Osteoblast (primary cell): ENCODE data around the gene SLC43A2. TPM values are rescaled to one million over a fixed set of nuclear protein-coding genes. Genes with fewer than 3 reads are reported as not detected.

Source experiments
- DNase-seq: peaks from one replicate; pipeline ENCODE4 v3.0.0; 2011; ENCODE audit warnings: low spot score, mixed read lengths; ENCODE audit not compliant: insufficient read length; ENCODE audit errors: missing footprints
- H2AFZ ChIP-seq: 2 replicates; pipeline ENCODE4 v1.6.0; 2011; ENCODE audit warnings: mild to moderate bottlenecking, low read length
- H3K27ac ChIP-seq: 2 replicates; pipeline ENCODE4 v1.5.1; 2011; ENCODE audit warnings: mild to moderate bottlenecking, low read depth, low read length, moderate library complexity
- H3K27me3 ChIP-seq: 2 replicates; pipeline ENCODE4 v1.6.0; 2012; ENCODE audit warnings: mild to moderate bottlenecking, control low read depth, inconsistent platforms, low read length, moderate library complexity; ENCODE audit not compliant: insufficient read depth
- H3K36me3 ChIP-seq: 2 replicates; pipeline ENCODE4 v1.5.1; 2011; ENCODE audit warnings: mild to moderate bottlenecking, low read length, control low read depth, moderate library complexity; ENCODE audit not compliant: insufficient read depth
- H3K4me1 ChIP-seq: 2 replicates; pipeline ENCODE4 v1.5.1; 2011; ENCODE audit warnings: mild to moderate bottlenecking, low read length, control low read depth, moderate library complexity; ENCODE audit not compliant: insufficient read depth
- H3K4me2 ChIP-seq: 2 replicates; pipeline ENCODE4 v1.6.0; 2011; ENCODE audit warnings: mild to moderate bottlenecking, low read length; ENCODE audit not compliant: insufficient read depth
- H3K4me3 ChIP-seq: fragments of 200-600 bp; sonication (generic); 3 replicates; pipeline ENCODE4 v1.5.1; 2012; ENCODE audit warnings: mild to moderate bottlenecking, low read length, inconsistent platforms; ENCODE audit not compliant: insufficient read depth
- H3K79me2 ChIP-seq: 2 replicates; pipeline ENCODE4 v1.6.0; 2012; ENCODE audit warnings: mild to moderate bottlenecking, low read length, control low read depth, inconsistent platforms; ENCODE audit not compliant: insufficient read depth
- H3K9me3 ChIP-seq: 2 replicates; pipeline ENCODE4 v1.5.1; 2011; ENCODE audit warnings: low read depth, low read length, control low read depth
- H4K20me1 ChIP-seq: 2 replicates; pipeline ENCODE4 v1.6.0; 2012; ENCODE audit warnings: mild to moderate bottlenecking, low read length, control low read depth; ENCODE audit not compliant: insufficient read depth
- total RNA-seq: library from RNA; depleted of rRNA; stranded (reverse); fragments of >200 nt; gene quantifications from 2 replicates; pipeline ENCODE4 v1.2.3, GENCODE V29; 2012
- TF ChIP-seq, protein P1 (sequence below): IDR thresholded peaks from 2 replicates; pipeline ENCODE4 v1.5.1; 2011; ENCODE audit warnings: mild to moderate bottlenecking, low read depth, low read length, moderate library complexity; ENCODE audit errors: extremely low read depth

SLC43A2 gene
- total RNA-seq, 1 donor = 5.4 TPM

DNA sequence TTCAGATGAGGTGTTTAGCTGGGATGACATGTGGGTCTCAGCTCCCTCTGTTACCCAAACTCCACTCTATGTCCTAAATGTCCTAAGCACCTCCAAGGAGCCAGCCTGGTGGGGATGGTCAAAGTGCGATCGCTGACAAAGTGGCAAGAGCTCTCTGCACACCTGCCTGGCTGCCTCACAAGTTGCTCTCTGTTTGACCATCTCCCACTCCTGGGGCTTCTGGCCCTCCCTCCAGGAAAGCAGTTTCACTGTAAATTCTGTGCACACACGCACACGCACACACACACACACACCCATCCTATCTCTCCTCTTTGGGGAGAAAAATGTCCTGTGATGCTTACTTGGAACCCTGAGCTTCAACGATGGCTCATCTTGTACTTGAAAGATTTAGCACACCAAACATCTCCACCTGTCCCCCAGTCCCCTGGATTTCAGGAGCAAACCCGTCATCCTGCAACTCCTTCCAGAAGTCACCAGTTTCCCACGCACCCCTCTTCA lies 67.7 kb downstream of the SLC43A2 start:
- peaks cover 61% of the 10 kb centered on the region for H3K79me2 ChIP-seq
- no peaks in the 10 kb centered on the region for H3K9me3 ChIP-seq
- peaks cover 52% of the 10 kb centered on the region for H4K20me1 ChIP-seq
- no peak overlapping the region for H2AFZ ChIP-seq
- H3K27me3 ChIP-seq = no peaks in the 10 kb centered on the region
- TF ChIP-seq, protein P1, sequence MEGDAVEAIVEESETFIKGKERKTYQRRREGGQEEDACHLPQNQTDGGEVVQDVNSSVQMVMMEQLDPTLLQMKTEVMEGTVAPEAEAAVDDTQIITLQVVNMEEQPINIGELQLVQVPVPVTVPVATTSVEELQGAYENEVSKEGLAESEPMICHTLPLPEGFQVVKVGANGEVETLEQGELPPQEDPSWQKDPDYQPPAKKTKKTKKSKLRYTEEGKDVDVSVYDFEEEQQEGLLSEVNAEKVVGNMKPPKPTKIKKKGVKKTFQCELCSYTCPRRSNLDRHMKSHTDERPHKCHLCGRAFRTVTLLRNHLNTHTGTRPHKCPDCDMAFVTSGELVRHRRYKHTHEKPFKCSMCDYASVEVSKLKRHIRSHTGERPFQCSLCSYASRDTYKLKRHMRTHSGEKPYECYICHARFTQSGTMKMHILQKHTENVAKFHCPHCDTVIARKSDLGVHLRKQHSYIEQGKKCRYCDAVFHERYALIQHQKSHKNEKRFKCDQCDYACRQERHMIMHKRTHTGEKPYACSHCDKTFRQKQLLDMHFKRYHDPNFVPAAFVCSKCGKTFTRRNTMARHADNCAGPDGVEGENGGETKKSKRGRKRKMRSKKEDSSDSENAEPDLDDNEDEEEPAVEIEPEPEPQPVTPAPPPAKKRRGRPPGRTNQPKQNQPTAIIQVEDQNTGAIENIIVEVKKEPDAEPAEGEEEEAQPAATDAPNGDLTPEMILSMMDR = no peak
- peak overlapping the region; percentile 84 for H3K4me3 ChIP-seq
- H3K36me3 ChIP-seq = peaks cover 4% of the 10 kb centered on the region
- H3K4me1 ChIP-seq = peaks cover 16% of the 10 kb centered on the region
- H3K4me2 ChIP-seq = peak overlapping the region; percentile 97
- DNase-seq = peak; percentile 73
- H3K27ac ChIP-seq = no peak overlapping the region

DNA sequence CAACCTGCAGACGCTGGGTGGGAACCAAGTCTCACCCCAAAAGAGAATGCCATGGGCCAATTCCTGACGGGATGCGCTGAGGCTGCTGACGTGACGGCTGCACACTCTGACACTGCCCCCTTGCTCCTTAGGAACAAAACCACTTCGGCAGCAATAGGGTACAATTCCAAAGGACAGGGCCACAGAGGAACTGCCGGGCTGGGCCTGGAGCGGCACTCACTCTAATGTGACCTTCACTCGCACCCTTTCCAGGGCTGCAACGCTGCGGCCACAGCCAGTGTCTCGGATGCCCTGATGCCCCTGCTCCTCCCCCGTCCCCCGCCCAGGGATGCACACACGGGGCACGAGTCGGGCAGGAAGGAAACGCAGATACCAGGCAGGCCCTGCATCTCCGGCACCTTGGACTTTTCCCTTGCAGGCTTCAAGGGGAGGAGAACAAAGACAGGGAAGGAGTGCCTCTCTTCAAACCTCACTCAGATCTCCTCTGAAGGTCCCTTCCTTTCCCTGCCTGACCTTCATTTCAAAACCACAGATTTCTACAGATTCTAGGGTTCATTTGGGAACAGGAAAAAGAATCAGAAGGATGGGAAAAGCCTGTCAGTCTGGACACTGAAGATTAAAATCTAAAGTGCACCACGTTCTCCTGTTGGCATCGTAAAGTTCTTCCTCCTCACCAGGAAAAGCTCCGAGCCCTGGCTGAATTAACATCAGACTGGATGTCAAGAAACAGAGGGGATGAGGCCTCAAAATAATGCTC lies 68.4 kb downstream of the SLC43A2 start:
- DNase-seq = peak; percentile 65
- Histone ChIP-seq H3K9me3 (no peaks in the 10 kb centered on the region), H2AFZ (no peak overlapping the region), H3K36me3 (peaks cover 4% of the 10 kb centered on the region), H3K27me3 (no peaks in the 10 kb centered on the region), H3K4me2 (no peak overlapping the region), H3K79me2 (peaks cover 67% of the 10 kb centered on the region), H3K4me1 (peaks cover 16% of the 10 kb centered on the region), H4K20me1 (peaks cover 57% of the 10 kb centered on the region), H3K27ac (no peak overlapping the region), H3K4me3 (no peak overlapping the region)
- TF ChIP-seq, protein P1 = no peak

DNA sequence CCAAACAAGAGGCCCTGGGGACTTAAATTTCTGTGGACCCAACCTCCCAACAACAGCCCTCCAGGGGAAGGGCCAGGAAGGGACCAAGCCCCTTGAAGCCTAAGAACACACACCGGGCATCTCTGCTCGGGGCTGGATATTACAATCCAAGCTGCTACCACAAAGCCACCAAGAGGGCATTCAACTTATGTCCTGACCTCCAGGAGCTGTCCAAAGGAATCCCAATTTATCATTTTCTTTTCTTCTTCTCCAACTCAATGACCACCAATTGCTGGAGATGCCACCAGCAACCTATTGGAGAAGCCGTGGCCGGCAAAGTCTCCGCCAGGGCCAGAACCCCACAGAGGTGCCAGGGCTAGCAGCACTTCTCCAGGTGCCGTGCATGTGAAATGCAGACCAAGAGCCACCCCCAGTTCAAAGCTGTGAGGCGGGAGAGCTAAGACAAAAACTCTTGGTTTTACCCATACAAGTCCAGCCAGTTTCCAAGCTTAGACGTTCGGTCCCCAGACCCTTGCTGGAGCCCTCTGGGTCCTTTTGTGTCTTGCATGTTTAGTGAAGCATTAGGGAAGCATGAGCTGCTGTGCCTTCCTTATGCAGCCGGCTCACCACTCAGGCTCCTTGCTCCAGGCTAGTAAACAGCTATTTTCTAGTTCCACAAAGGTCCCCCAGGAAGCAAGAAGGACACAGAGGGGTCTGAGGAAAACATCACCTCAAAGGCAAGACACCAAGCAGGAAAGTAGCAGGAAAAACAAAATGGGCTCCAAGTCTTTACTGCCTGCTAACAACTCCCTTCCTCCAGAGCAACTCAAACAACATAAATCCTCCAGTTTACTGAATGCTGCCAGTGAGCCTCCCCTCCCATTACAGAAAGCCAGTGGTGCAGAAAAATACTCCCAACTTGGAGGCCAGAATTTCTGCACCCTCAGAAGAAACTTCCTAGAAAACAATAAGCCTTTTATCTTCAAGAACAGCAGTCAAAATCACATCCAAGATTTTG lies 69.3 kb downstream of the SLC43A2 start:
- peaks cover 16% of the 10 kb centered on the region for H3K4me1 ChIP-seq
- H3K27ac ChIP-seq = no peak overlapping the region
- no peaks in the 10 kb centered on the region for H3K9me3 ChIP-seq
- H3K4me3 ChIP-seq = no peak overlapping the region
- peaks cover 4% of the 10 kb centered on the region for H3K36me3 ChIP-seq
- no peak overlapping the region for H2AFZ ChIP-seq
- H3K27me3 ChIP-seq = no peaks in the 10 kb centered on the region
- peak; percentile 58 for DNase-seq
- TF ChIP-seq, protein P1 = no peak
- H3K79me2 ChIP-seq = peaks cover 77% of the 10 kb centered on the region
- no peak overlapping the region for H3K4me2 ChIP-seq
- peaks cover 63% of the 10 kb centered on the region for H4K20me1 ChIP-seq
